Bronchial smooth muscle cell (primary cell): ENCODE data around the gene FRMD3. TPM values are rescaled to one million over a fixed set of nuclear protein-coding genes. Genes with fewer than 3 reads are reported as not detected.

ENCODE experiments used
- total RNA-seq: library from RNA; depleted of rRNA; stranded (reverse); fragments of >200 nt; gene quantifications from 2 replicates; pipeline ENCODE4 v1.2.1, GENCODE V29; 2014

Gene FRMD3
- 0.26 and 0.79 TPM in 2 replicates for total RNA-seq

GRCh38 chr9:83538172-83538889, at the start of gene FRMD3:
Gene FRMD3, minus strand, starts transcription at chr9:83538401. Its CDS starts 170 bp downstream, at chr9:83538231.

Other genes starting within 250 kb of the FRMD3 start
- 7.4 and 8.5 TPM in 2 replicates for gene IDNK, start 84.7 kb upstream of the FRMD3 start, total RNA-seq
- 53.1 and 67.8 TPM in 2 replicates for gene UBQLN1, start 169.6 kb upstream of the FRMD3 start, total RNA-seq